ENCODE measurements around the gene FEZF1. TPM values are rescaled to one million over a fixed set of nuclear protein-coding genes. Genes with fewer than 3 reads are reported as not detected.

Gene FEZF1
- total RNA-seq, 1 donor from 2014 or later = not detected

DNA sequence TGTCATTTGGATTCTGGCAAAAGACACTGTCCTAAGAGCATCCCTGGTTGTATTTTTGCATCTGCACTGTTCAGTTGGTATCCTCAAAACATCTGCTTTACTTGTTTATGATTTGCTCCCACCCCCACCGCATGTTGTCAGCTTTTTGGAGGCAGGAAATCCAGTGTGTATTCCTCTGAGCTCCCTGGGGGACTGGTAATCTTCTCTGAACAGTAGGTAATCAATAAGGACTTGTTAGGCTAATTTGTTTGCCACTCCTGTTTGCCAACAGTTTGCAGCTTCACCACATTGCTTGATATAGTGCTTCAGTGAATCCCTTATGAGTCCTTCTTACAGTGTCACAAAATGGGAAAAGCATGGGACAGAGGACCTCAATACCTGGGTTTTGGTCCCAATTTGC lies 49.1 kb downstream of the FEZF1 start:
- Histone ChIP-seq H3K36me3 (ENCODE audit: control insufficient read depth, insufficient read depth, low read length) (no peaks in the 10 kb centered on the region), H3K27me3 (ENCODE audit: control insufficient read depth, insufficient read depth, low read length) (no peaks in the 10 kb centered on the region), H3K4me3 (ENCODE audit: low read depth, low read length) (no peak overlapping the region)
- no peak for DNase-seq (ENCODE audit: low read depth)
- TF ChIP-seq, protein P1, sequence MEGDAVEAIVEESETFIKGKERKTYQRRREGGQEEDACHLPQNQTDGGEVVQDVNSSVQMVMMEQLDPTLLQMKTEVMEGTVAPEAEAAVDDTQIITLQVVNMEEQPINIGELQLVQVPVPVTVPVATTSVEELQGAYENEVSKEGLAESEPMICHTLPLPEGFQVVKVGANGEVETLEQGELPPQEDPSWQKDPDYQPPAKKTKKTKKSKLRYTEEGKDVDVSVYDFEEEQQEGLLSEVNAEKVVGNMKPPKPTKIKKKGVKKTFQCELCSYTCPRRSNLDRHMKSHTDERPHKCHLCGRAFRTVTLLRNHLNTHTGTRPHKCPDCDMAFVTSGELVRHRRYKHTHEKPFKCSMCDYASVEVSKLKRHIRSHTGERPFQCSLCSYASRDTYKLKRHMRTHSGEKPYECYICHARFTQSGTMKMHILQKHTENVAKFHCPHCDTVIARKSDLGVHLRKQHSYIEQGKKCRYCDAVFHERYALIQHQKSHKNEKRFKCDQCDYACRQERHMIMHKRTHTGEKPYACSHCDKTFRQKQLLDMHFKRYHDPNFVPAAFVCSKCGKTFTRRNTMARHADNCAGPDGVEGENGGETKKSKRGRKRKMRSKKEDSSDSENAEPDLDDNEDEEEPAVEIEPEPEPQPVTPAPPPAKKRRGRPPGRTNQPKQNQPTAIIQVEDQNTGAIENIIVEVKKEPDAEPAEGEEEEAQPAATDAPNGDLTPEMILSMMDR (IDR thresholded peaks at IDR 0.05; ENCODE audit: insufficient read depth, low read length, poor library complexity, severe bottlenecking) = no peak

Other genes with a start within 250 kb of the FEZF1 start
- 8.5 and 10.9 TPM in 2 replicates for gene AASS, start 160.5 kb downstream of the FEZF1 start, total RNA-seq